ENCODE results near the gene TBC1D22A. TPM values are rescaled to one million over a fixed set of nuclear protein-coding genes. Genes with fewer than 3 reads are reported as not detected.

The TBC1D22A gene
- total RNA-seq, 4 donors from 2014 or later, result 10.8 to 32.2 (median 22.3) TPM

- TF ChIP-seq CTCF (IDR thresholded peaks at IDR 0.05; ENCODE audit: low read depth), result no peak
Measured at GRCh38 chr22:47009304-47010101, 247.1 kb downstream of the TBC1D22A start.

GRCh38 chr22:47010211-47010610, 247.8 kb downstream of the TBC1D22A start:
- no peak for TF ChIP-seq CTCF (IDR thresholded peaks at IDR 0.05; ENCODE audit: low read depth)

DNA sequence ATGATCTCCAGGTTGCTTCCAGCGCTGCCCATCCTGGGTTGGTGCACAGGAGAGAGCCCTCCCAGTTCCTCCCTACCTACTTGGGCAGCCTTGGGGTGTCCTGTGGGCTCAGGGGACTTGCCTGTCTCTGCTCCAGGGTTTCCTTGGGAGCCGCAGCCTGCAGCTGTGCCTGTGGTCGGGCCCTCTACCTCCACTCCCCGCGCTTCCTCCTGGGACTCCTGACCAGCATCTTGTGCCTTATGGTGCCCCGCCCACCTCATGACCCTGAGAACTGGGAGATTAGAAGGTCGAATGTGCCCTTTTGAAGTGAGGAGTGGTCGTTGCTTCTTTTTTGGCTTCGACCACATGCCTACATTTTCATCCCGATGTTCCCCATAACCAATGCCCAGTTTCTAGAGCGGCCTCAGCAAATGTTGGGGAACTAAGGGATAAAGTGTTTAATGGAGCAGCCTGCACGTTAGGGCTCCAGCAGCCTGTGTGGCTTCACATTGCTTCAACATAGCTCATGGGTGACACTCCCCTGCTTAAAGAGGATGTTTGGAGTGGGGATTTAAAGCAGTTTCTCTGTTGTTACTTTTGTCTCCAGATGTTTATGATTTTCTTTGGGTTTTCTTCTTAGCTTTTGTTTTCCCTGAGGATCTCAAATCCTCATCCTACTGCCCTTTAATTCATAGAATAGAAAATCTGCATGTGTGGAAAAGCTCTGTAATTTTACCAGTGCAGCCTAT, 248.8 kb downstream of the TBC1D22A start:
- TF ChIP-seq CTCF (IDR thresholded peaks at IDR 0.05; ENCODE audit: low read depth), result no peak

GRCh38 chr22:47011859-47012258, 249.4 kb downstream of the TBC1D22A start:
- no peak for TF ChIP-seq CTCF (IDR thresholded peaks at IDR 0.05; ENCODE audit: low read depth)

DNA sequence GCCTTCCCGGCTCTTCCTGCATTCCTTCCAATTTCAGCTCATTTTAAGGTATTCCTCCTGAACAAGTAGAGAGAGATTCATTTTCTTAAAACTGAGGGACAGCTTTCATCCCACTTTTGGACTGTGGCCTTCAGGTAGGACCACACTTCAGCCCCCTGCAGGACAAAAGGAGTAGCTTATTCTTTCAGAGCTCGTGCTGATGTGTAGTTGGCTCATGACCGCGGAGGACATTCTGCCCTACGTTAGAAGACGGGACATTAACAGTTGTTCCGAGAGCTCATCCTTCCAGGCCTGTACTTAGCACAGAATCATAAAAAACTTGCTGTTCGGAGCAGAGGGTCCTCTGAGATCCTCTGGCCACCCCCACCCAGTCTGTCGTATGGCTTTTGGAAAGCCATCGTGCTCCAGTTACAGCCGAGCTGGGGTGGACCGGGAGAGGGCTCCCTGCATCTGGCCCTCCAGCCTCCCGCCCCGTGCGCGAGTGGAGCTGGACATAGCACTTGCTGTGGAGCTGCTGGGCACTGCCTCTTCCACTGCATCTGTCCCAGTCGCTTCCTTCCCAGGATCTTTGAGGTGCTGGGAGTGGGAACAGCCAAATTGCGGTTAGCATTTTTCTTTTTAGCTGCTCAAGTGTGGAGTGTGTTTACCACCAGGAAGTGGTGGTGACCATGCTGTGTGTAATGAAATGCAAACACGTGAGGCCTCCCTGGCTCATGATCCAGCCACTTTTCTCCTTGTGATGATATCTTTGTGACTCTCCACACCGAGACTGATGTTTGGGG, 250.3 kb downstream of the TBC1D22A start:
- no peak for TF ChIP-seq CTCF (IDR thresholded peaks at IDR 0.05; ENCODE audit: low read depth)

DNA sequence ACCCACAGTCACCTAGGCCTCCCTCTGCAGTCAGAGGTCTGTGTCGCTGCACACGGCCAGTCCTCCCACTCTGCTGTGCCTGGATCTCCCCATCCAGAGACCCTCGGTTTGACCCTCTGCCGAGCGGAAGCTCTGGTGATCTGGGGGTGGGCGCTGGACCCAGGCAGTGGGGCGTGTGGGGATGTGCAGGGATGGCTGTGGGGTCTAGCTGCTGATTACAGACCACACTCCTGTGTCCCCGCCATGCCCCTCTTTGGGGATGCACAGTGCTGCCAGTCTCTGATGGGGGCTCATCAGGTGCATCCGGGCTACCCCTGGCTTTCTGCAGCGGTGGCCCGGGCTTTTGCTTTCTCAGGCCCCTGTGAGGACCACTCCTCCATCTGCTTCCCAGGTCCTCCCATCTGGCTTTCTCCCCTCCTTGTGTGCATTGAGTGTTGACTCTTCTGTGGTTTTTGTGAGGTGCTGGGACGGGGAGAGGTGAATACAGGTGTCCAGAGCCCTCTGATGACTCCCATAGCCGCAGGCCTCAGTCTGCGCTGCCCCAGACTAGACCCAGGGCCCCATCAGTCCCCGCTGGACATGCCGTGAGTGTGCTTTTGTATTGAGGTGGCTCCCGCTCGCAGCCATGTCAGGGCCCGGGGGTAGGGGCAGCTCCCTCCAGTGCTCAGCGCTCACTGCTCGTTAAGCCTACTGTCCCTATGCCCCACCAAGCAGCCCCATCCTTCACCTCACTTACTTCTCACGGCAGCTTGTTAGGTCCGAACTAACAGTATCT, 251.6 kb downstream of the TBC1D22A start:
- no peak for TF ChIP-seq CTCF (IDR thresholded peaks at IDR 0.05; ENCODE audit: low read depth)
